ENCODE measurements around the gene SPRR5. TPM values are rescaled to one million over a fixed set of nuclear protein-coding genes. Genes with fewer than 3 reads are reported as not detected.

Gene SPRR5
- total RNA-seq, 4 donors from 2014 or later = not detected

GRCh38 chr1:152977614-152978013, 30.6 kb downstream of the SPRR5 start:
- H3K9me3 ChIP-seq = no peaks in the 10 kb centered on the region
- TF ChIP-seq CTCF (IDR thresholded peaks at IDR 0.05) (no peak), POLR2A (IDR thresholded peaks at IDR 0.05) (no peak)
- intact Hi-C loops (cut with DNase I; ENCODE audit: low total_unique reads) = no loop called here
- H3K27me3 ChIP-seq = no peaks in the 10 kb centered on the region
- no peak overlapping the region for H3K4me3 ChIP-seq
- no peaks in the 10 kb centered on the region for H3K4me1 ChIP-seq
- H3K36me3 ChIP-seq = no peaks in the 10 kb centered on the region
- no peak overlapping the region for H3K27ac ChIP-seq
- DNase-seq = no peak

- no peaks in the 10 kb centered on the region for H3K4me1 ChIP-seq
- no peak for TF ChIP-seq POLR2A (IDR thresholded peaks at IDR 0.05)
- no peak for TF ChIP-seq CTCF (IDR thresholded peaks at IDR 0.05)
- H3K9me3 ChIP-seq = no peaks in the 10 kb centered on the region
- no peaks in the 10 kb centered on the region for H3K36me3 ChIP-seq
- H3K4me3 ChIP-seq = no peak overlapping the region
- intact Hi-C loops (cut with DNase I; ENCODE audit: low total_unique reads) = no loop called here
- no peak for DNase-seq
- no peak overlapping the region for H3K27ac ChIP-seq
- no peaks in the 10 kb centered on the region for H3K27me3 ChIP-seq
Measured at GRCh38 chr1:152980676-152981075, 33.7 kb downstream of the SPRR5 start.

- H3K27ac ChIP-seq = no peak overlapping the region
Measured at GRCh38 chr1:152981146-152981871, 34.3 kb downstream of the SPRR5 start.

GRCh38 chr1:152982076-152982475, 35.1 kb downstream of the SPRR5 start:
- Histone ChIP-seq H3K4me3 (no peak overlapping the region), H3K27me3 (no peaks in the 10 kb centered on the region), H3K36me3 (no peaks in the 10 kb centered on the region), H3K27ac (no peak overlapping the region), H3K9me3 (no peaks in the 10 kb centered on the region), H3K4me1 (no peaks in the 10 kb centered on the region)
- TF ChIP-seq POLR2A (IDR thresholded peaks at IDR 0.05) (no peak), CTCF (IDR thresholded peaks at IDR 0.05) (no peak)
- intact Hi-C loops (cut with DNase I; ENCODE audit: low total_unique reads) = no loop called here
- no peak for DNase-seq

More at GRCh38 chr1:152981146-152981871, 34.3 kb downstream of the SPRR5 start:
- TF ChIP-seq CTCF (IDR thresholded peaks at IDR 0.05) (no peak), POLR2A (IDR thresholded peaks at IDR 0.05) (no peak)
- intact Hi-C loops (cut with DNase I; ENCODE audit: low total_unique reads) = no loop called here
- DNase-seq = no peak
- H3K36me3 ChIP-seq = no peaks in the 10 kb centered on the region
- H3K4me1 ChIP-seq = no peaks in the 10 kb centered on the region
- no peak overlapping the region for H3K4me3 ChIP-seq
- no peaks in the 10 kb centered on the region for H3K27me3 ChIP-seq
- H3K9me3 ChIP-seq = no peaks in the 10 kb centered on the region

- Histone ChIP-seq H3K36me3 (no peaks in the 10 kb centered on the region), H3K4me1 (no peaks in the 10 kb centered on the region), H3K27me3 (no peaks in the 10 kb centered on the region), H3K9me3 (no peaks in the 10 kb centered on the region), H3K4me3 (no peak overlapping the region), H3K27ac (no peak overlapping the region)
- no peak for TF ChIP-seq CTCF (IDR thresholded peaks at IDR 0.05)
- TF ChIP-seq POLR2A (IDR thresholded peaks at IDR 0.05) = no peak
- intact Hi-C loops (cut with DNase I; ENCODE audit: low total_unique reads) = no loop called here
- no peak for DNase-seq
Measured at GRCh38 chr1:152983234-152983633, 36.2 kb downstream of the SPRR5 start.

Data from uterus (tissue), 4 donors.